GM23338 (cell line): ENCODE data around the gene IGFL3. TPM values are rescaled to one million over a fixed set of nuclear protein-coding genes. Genes with fewer than 3 reads are reported as not detected.

Experiments used
- ATAC-seq: fragments of 200-7000 bp; cut with Tn5 transposase; 3 replicates; pipeline ENCODE4 v1.9.1; 2020
- DNase-seq: peaks from one replicate; pipeline ENCODE4 v3.0.0-alpha.2; 2015; ENCODE audit warnings: low spot score
- H2AFZ ChIP-seq: fragments of 200-600 bp; sonication (generic); 2 replicates; pipeline ENCODE4 v1.8.0; 2016; ENCODE audit warnings: antibody characterized with exemption, mild to moderate bottlenecking, moderate library complexity
- H3F3A ChIP-seq: fragments of 200-600 bp; sonication (generic); replicated peaks from 2 replicates; pipeline ENCODE4 v1.8.0; 2017; ENCODE audit warnings: antibody characterized with exemption, mixed run types, low read depth
- H3K27ac ChIP-seq: fragments of 200-600 bp; sonication (generic); 2 replicates; pipeline ENCODE4 v1.6.1; 2016; ENCODE audit warnings: low read depth
- H3K27me3 ChIP-seq: fragments of 200-600 bp; sonication (generic); 2 replicates; pipeline ENCODE4 v1.8.0; 2016; ENCODE audit warnings: mild to moderate bottlenecking, mixed run types, moderate library complexity; ENCODE audit not compliant: insufficient read depth
- H3K36me3 ChIP-seq: fragments of 200-600 bp; sonication (generic); 2 replicates; pipeline ENCODE4 v1.8.0; 2016; ENCODE audit warnings: mild to moderate bottlenecking; ENCODE audit not compliant: insufficient read depth
- H3K4me1 ChIP-seq: fragments of 200-600 bp; sonication (generic); 2 replicates; pipeline ENCODE4 v1.8.0; 2016; ENCODE audit warnings: mild to moderate bottlenecking, moderate library complexity; ENCODE audit not compliant: insufficient read depth
- H3K4me2 ChIP-seq: fragments of 200-600 bp; sonication (generic); 2 replicates; pipeline ENCODE4 v1.7.1; 2017; ENCODE audit warnings: mixed run types
- H3K4me3 ChIP-seq: fragments of 200-600 bp; sonication (generic); 2 replicates; pipeline ENCODE4 v1.6.1; 2016; ENCODE audit warnings: mixed run types
- H3K79me2 ChIP-seq: fragments of 200-600 bp; sonication (generic); replicated peaks from 2 replicates; pipeline ENCODE4 v1.8.0; 2017; ENCODE audit warnings: mild to moderate bottlenecking; ENCODE audit not compliant: insufficient read depth
- H3K9me2 ChIP-seq: fragments of 200-600 bp; sonication (generic); 2 replicates; pipeline ENCODE4 v1.8.0; 2017; ENCODE audit not compliant: insufficient read depth
- H4K20me1 ChIP-seq: fragments of 200-600 bp; sonication (generic); replicated peaks from 2 replicates; pipeline ENCODE4 v1.8.0; 2017; ENCODE audit warnings: mild to moderate bottlenecking; ENCODE audit not compliant: insufficient read depth
- H3K27ac Mint-ChIP-seq: 2 replicates; pipeline ENCODE4 v1.8.0; 2020; ENCODE audit warnings: inconsistent platforms, mild to moderate bottlenecking, moderate library complexity, mixed read lengths
- H3K27me3 Mint-ChIP-seq: 3 replicates; pipeline ENCODE4 v1.8.0; 2022; ENCODE audit warnings: low read depth, mild to moderate bottlenecking, moderate library complexity, mixed read lengths, inconsistent platforms; ENCODE audit not compliant: insufficient read depth, poor library complexity
- H3K36me3 Mint-ChIP-seq: 3 replicates; pipeline ENCODE4 v1.8.0; 2021; ENCODE audit warnings: low read depth, mild to moderate bottlenecking, inconsistent platforms, moderate library complexity, mixed read lengths
- H3K4me1 Mint-ChIP-seq: 3 replicates; pipeline ENCODE4 v1.8.0; 2020; ENCODE audit warnings: mild to moderate bottlenecking, inconsistent platforms, mixed read lengths
- H3K4me3 Mint-ChIP-seq: 3 replicates; pipeline ENCODE4 v1.8.0; 2021; ENCODE audit warnings: moderate library complexity, mild to moderate bottlenecking, inconsistent platforms, mixed read lengths
- H3K9me3 Mint-ChIP-seq: 3 replicates; pipeline ENCODE4 v1.8.0; 2020; ENCODE audit warnings: moderate library complexity, mild to moderate bottlenecking, inconsistent platforms, mixed read lengths
- CREB1 ChIP-seq: fragments of 250-450 bp; sonication (Bioruptor Pico); IDR thresholded peaks from 2 replicates; pipeline ENCODE4 v1.5.0; 2020; ENCODE audit warnings: low read depth, mild to moderate bottlenecking, moderate library complexity
- EZH2 ChIP-seq: fragments of 200-600 bp; sonication (generic); IDR thresholded peaks from one replicate; pipeline ENCODE4 v1.8.0; 2017; ENCODE audit warnings: antibody characterized with exemption, mild to moderate bottlenecking, low read depth; ENCODE audit not compliant: unreplicated experiment
- EZH2phosphoT487 ChIP-seq: fragments of 200-600 bp; sonication (generic); IDR thresholded peaks from one replicate; pipeline ENCODE4 v1.8.1; 2018; ENCODE audit warnings: antibody characterized with exemption; ENCODE audit not compliant: unreplicated experiment
- NANOG ChIP-seq: IDR thresholded peaks from 2 replicates; pipeline ENCODE4 v1.6.1; 2016; ENCODE audit warnings: antibody characterized with exemption, borderline replicate concordance
- REST ChIP-seq: IDR thresholded peaks from one replicate; pipeline ENCODE4 v1.6.1; 2018; ENCODE audit warnings: antibody characterized with exemption; ENCODE audit not compliant: unreplicated experiment
- ZNF462 ChIP-seq: fragments of 250-450 bp; sonication (Bioruptor Pico); IDR thresholded peaks from 2 replicates; pipeline ENCODE4 v1.5.0; 2020; ENCODE audit warnings: mild to moderate bottlenecking, moderate library complexity
- polyA plus RNA-seq: library from polyadenylated mRNA; unstranded; fragments of >200 nt; fragmentation: Nextera tagmentation; extraction: Ambion mirVana; gene quantifications from 2 replicates; pipeline ENCODE4 v1.2.1, GENCODE V29; 2016
- total RNA-seq: library from RNA; depleted of rRNA; stranded (reverse); fragments of >200 nt; shearing (Covaris generic); gene quantifications from 2 replicates; pipeline ENCODE4 v1.2.3, GENCODE V29; 2014

IGFL3 gene
- total and polyA plus RNA-seq, 2 experiments from 2014 or later = not detected

GRCh38 chr19:46150606-46151005 is 26.1 kb upstream of the IGFL3 start (continued):
- TF ChIP-seq REST = no peak
- TF ChIP-seq ZNF462 (CRISPR knock-in tag) = no peak
- no peak for TF ChIP-seq NANOG
- no peak for TF ChIP-seq CREB1 (CRISPR knock-in tag)
- TF ChIP-seq EZH2 = no peak

- no peaks in the 10 kb centered on the region for H4K20me1 ChIP-seq
- H3K27ac Mint-ChIP-seq = no peak within 1 kb of the TSS
- H3F3A ChIP-seq = no peaks in the 10 kb centered on the region
- H3K27ac ChIP-seq = no peak within 1 kb of the TSS
- H3K4me2 ChIP-seq = no peak within 1 kb of the TSS
- ATAC-seq = no peak
- no peaks in the 10 kb centered on the region for H3K4me1 ChIP-seq
- H3K27me3 ChIP-seq = no peaks in the 10 kb centered on the region
- H3K9me2 ChIP-seq = no peaks in the 10 kb centered on the region
- H3K27me3 Mint-ChIP-seq = peaks cover 3% of the 10 kb centered on the region
- H3K4me3 Mint-ChIP-seq = no peak within 1 kb of the TSS
- H3K4me1 Mint-ChIP-seq = peaks cover 3% of the 10 kb centered on the region; the same call in 1 of the 3 replicates
- H3K9me3 Mint-ChIP-seq = no peaks in the 10 kb centered on the region; the same call in 2 of the 3 replicates
- H3K36me3 ChIP-seq = no peaks in the 10 kb centered on the region
- no peaks in the 10 kb centered on the region for H3K36me3 Mint-ChIP-seq
- no peak for DNase-seq
- H3K79me2 ChIP-seq = no peaks in the 10 kb centered on the region
- no peak within 1 kb of the TSS for H3K4me3 ChIP-seq
- H2AFZ ChIP-seq = no peak within 1 kb of the TSS
- TF ChIP-seq ZNF462 (CRISPR knock-in tag) (no peak), EZH2phosphoT487 (no peak)
Measured at GRCh38 chr19:46147791-46148288, 23.4 kb upstream of the IGFL3 start, which contains the start of gene IGFL2. TSS of gene IGFL2 (plus strand) at chr19:46148238. CDS start at chr19:46148279, 41 bp downstream.
